ENCODE measurements around the gene NPIPA8.
"Not testable (repeated sequence)": the region's sequence is repeated elsewhere in the genome, so short reads cannot be mapped to it uniquely, and the experiment has no call there.

DNA sequence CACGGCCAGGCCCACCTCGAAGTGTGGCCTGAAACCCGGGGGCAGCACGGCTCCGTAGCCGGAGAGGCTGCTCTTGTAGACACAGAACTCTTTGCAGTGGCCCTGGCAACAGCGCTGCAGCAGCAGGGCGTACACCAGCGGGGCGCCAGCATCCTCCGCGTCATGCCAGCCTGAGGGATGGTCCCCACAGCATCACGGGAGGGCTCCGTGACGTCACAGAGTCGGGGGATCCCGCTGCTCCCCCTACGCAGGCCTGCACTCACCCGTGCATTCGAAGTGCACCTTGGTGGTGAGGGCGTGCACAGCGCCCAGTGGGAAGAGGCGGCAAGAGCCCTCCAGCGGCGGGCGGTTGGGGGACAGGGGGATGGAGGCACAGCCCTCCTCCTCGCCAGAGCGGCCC, 46.2 kb upstream of the NPIPA8 start:
- TF ChIP-seq, protein P1, sequence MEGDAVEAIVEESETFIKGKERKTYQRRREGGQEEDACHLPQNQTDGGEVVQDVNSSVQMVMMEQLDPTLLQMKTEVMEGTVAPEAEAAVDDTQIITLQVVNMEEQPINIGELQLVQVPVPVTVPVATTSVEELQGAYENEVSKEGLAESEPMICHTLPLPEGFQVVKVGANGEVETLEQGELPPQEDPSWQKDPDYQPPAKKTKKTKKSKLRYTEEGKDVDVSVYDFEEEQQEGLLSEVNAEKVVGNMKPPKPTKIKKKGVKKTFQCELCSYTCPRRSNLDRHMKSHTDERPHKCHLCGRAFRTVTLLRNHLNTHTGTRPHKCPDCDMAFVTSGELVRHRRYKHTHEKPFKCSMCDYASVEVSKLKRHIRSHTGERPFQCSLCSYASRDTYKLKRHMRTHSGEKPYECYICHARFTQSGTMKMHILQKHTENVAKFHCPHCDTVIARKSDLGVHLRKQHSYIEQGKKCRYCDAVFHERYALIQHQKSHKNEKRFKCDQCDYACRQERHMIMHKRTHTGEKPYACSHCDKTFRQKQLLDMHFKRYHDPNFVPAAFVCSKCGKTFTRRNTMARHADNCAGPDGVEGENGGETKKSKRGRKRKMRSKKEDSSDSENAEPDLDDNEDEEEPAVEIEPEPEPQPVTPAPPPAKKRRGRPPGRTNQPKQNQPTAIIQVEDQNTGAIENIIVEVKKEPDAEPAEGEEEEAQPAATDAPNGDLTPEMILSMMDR (IDR thresholded peaks at IDR 0.05): not testable (repeated sequence)
- TF ChIP-seq POLR2A (IDR thresholded peaks at IDR 0.05): not testable (repeated sequence)
